Activated CD4-positive, alpha-beta memory T cell treated with anti-CD3 and anti-CD28 coated beads, Interleukin-2, amount 10 ng/mL, durations not matched to agents 7 days and 5 days (primary cell): ENCODE data around the gene PPM1K. TPM values are rescaled to one million over a fixed set of nuclear protein-coding genes. Genes with fewer than 3 reads are reported as not detected.
A peak's percentile ranks its signal among the peaks of the same experiment; 100 is the strongest.
"Not testable (repeated sequence)": the region's sequence is repeated elsewhere in the genome, so short reads cannot be mapped to it uniquely, and the experiment has no call there.

Experiments used
- CTCF ChIA-PET: fragments of 350-600 bp; sonication (Branson Sonifier 250); formaldehyde crosslinking; loops from one replicate; lab custom pipeline; 2021; ENCODE audit warnings: antibody characterized with exemption, inconsistent platforms; lab: Charles Lee
- POLR2A ChIA-PET: fragments of 350-600 bp; sonication (Branson Sonifier 250); formaldehyde crosslinking; loops from one replicate; lab custom pipeline; 2021; ENCODE audit warnings: antibody characterized with exemption; lab: Charles Lee
- DNase-seq: peaks from one replicate; pipeline ENCODE4 v3.0.0-alpha.2; 2020
- H3K27ac Mint-ChIP-seq: one replicate; pipeline ENCODE4 v1.8.0; 2021; ENCODE audit warnings: mild to moderate bottlenecking, mixed read lengths
- H3K27me3 Mint-ChIP-seq: one replicate; pipeline ENCODE4 v1.8.0; 2021; ENCODE audit warnings: mixed read lengths
- H3K36me3 Mint-ChIP-seq: one replicate; pipeline ENCODE4 v1.8.0; 2021; ENCODE audit warnings: low read depth, mixed read lengths
- H3K4me1 Mint-ChIP-seq: one replicate; pipeline ENCODE4 v1.8.0; 2021; ENCODE audit warnings: mixed read lengths
- H3K4me3 Mint-ChIP-seq: one replicate; pipeline ENCODE4 v1.8.0; 2021; ENCODE audit warnings: mild to moderate bottlenecking, mixed read lengths
- H3K9me3 Mint-ChIP-seq: one replicate; pipeline ENCODE4 v1.8.0; 2021; ENCODE audit warnings: mixed read lengths
- total RNA-seq, 2 experiments: library from RNA; stranded (reverse); gene quantifications; one replicate each; pipeline ENCODE4 v1.2.3, GENCODE V29; 2021

The PPM1K gene
- total RNA-seq, result 100 to 1,000 TPM in 1 of 2 experiments, 10 to 100 TPM in 1; 96.9 to 101 TPM

DNA sequence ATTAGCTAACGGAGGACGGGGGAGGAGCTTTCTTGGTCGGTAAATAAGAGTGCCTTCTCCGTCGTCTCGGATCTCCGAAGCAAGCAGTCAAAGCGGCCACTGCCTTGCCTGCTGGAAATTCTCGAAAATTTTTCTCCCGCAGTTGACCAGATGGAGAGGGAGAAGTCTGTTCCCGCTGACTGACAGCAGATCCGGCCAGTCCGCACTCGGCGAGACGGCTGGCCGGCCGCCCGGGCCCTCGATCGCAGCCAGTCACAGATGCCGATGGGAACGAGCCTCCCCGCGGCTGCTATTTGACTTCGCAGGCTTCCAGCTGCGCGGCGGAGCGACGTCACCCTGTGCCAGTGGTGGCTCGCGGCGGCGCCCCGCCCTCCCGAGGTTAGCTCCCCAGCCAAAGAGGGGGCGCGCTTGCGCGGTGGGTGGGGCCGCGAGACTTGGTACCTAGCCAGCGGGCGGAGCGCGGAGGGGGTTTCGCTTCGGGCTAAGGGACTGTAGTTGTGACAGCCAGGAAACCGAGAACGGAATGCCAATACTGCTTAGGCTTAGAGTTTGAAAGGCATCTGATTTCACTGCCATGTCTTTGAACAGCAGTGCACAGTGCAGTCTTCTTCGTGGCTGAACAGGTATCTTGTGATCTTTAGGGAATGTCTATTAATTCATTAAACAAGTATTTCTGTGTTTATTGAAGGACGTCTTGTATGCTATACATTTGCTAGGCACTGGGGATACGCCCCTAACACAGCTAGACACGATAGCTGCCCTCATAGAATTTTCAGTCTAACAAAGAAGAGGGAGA is at the start of gene PPM1K:
TSS of gene PPM1K (minus strand) at position 123 of the 796 bp plus-strand sequence. CDS start 5,978 bp downstream, outside the sequence.
- CTCF ChIA-PET, result interaction anchor here (0.7 to 4.1 kb wide), 14 partner anchors 15 to 303 kb away, joined by 3 to 27 read pairs (median 6); partner anchors contain the start of genes HERC5 and HERC6
- peaks cover 1% of the 10 kb centered on the region for H3K27me3 Mint-ChIP-seq
- H3K4me1 Mint-ChIP-seq, result peaks cover 50% of the 10 kb centered on the region
- DNase-seq, result peak; percentile 100
- peak within 1 kb of the TSS; percentile 96 for H3K4me3 Mint-ChIP-seq
- H3K9me3 Mint-ChIP-seq, result peaks cover 2% of the 10 kb centered on the region
- POLR2A ChIA-PET, result interaction anchor here (0.7 to 6.4 kb wide), 38 partner anchors 9 to 1065 kb away, joined by 3 to 113 read pairs (median 6); partner anchors contain the start of genes ABCG2, HERC3, HERC5 and HERC6
- H3K36me3 Mint-ChIP-seq, result peaks cover 40% of the 10 kb centered on the region
- H3K27ac Mint-ChIP-seq, result peak within 1 kb of the TSS; percentile 100

DNA sequence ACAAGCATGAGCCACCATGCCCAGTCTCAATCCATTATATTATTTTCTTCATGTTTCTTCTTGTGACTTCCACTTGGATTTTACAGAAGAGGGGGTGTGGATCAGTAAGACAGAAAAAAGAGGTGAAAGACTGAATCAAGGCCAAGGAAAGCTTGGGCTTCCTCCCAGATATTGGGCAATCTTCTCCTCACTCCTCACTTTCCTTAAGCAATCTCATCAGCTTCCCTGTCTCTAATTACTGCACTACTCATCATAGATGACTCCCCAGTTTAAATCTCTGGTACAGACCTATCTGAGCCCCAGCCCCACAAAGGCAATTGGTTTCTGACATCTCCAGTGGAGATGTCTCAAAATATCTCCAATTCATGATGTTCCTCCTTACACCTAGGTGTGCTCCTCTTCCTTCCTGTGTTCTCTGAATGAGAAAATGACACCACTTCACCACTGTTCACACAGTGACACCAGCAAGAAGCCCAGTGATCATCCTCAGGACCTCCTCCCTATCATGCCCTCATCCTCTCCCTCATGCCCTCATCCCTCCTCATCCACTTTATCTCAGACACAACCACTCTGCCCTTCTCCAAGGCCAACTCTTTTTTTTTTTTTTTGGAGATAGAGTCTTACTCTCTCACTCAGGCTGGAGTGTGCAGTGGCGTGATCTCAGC is 49.5 kb upstream of the PPM1K start:
- H3K27me3 Mint-ChIP-seq, result peaks cover 12% of the 10 kb centered on the region
- peaks cover 2% of the 10 kb centered on the region for H3K36me3 Mint-ChIP-seq
- H3K9me3 Mint-ChIP-seq, result peaks cover 2% of the 10 kb centered on the region
- H3K4me3 Mint-ChIP-seq, result no peak overlapping the region
- DNase-seq, result no peak
- POLR2A ChIA-PET, result interaction anchor here (1.4 kb wide), 1 partner anchor 50 kb away, joined by 4 read pairs; no protein-coding TSS in a partner anchor
- H3K4me1 Mint-ChIP-seq, result peaks cover 15% of the 10 kb centered on the region
- peak overlapping the region; percentile 11 for H3K27ac Mint-ChIP-seq
- CTCF ChIA-PET, result no interaction called here

DNA sequence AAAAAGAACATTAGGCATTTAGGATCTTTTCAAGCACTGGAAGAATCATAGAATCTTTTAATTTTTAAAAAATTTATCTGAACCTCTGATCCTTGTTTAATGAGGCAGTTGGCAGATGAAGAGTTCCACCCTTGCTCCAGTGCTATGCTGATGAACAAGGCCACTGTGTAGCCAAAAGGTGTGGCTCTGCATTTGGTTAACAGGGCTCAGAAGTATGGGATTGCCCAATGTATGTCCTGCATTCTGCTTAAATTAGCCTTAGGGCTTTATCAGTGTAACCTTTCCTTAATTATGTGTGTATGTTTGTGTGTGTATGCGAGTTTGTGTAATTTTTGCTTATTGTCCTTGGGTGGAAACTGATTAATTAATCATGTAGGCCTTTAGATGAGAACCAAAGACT is 43.3 kb upstream of the PPM1K start:
- POLR2A ChIA-PET, result no interaction called here
- DNase-seq, result no peak
- Mint-ChIP-seq H3K27me3 (peaks cover 12% of the 10 kb centered on the region), H3K27ac (no peak overlapping the region), H3K4me3 (no peak overlapping the region), H3K36me3 (no peaks in the 10 kb centered on the region), H3K4me1 (peaks cover 2% of the 10 kb centered on the region), H3K9me3 (no peaks in the 10 kb centered on the region)
- CTCF ChIA-PET, result no interaction called here

DNA sequence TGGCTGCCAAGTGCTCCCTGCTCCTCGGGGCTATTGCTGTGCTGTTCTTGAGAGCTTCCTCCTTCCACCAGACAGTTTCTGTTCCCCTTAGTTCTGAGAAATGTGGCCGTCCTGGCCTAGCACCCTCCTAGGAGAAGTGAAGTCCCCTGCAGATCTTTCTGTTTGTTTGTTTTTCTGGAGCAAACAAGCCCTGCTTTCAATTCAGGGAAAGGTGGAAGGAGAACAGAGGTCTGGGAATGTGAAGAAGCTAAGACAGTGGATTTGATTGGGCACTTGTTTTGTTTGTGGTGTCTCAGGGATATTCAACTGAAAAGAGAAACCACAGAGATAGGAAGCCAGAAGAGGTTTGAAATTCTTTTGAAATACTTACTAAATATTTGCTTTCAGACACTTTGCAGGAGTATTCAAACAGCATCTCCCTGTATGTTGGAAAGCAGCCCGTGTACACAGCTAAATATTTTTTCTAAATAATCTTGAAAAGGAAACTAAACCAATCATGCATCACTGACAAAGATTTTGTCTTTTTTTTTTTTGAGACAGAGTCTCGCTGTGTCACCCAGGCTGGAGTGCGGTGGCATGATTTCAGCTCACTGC is 36.5 kb upstream of the PPM1K start:
- POLR2A ChIA-PET, result interaction anchor here (0.6 to 3.9 kb wide), 12 partner anchors 11 to 201 kb away, joined by 3 to 113 read pairs (median 5); partner anchors contain the start of genes HERC5, HERC6 and PPM1K
- peaks cover 12% of the 10 kb centered on the region for H3K36me3 Mint-ChIP-seq
- peak overlapping the region; percentile 75 for H3K4me3 Mint-ChIP-seq
- peak overlapping the region; percentile 96 for H3K27ac Mint-ChIP-seq
- peak; percentile 54 for DNase-seq
- H3K9me3 Mint-ChIP-seq, result peaks cover 4% of the 10 kb centered on the region
- H3K27me3 Mint-ChIP-seq, result no peaks in the 10 kb centered on the region
- CTCF ChIA-PET, result interaction anchor here (0.5 to 2.5 kb wide), 6 partner anchors 29 to 195 kb away, joined by 3 to 14 read pairs (median 3); partner anchors contain the start of genes HERC6 and PPM1K
- peaks cover 30% of the 10 kb centered on the region for H3K4me1 Mint-ChIP-seq

DNA sequence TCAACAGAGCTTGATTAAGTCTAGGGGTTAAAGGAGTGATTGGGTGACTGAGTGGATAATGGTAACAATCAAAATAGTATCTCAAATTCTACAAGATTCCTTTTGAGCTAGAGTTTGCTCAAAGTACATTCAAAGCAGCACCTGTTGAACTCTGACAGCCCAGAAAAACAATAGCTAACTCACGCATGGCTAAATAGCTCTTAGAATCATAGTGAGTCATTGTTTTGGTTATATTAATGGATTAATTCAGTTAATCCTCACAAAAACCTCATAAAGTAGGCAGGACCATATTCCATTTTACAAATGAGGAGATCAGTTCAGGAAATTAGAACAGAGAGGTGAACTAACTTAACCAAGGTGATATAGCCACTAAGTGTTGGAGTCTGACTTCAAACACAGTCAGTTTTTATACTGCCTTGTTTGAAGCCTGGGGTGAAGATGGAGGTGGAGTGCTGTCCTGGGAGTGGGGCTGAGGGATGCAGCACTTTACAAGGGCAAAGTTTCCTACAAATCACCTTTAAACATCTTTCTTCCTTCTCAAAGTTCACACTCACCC is 35.9 kb upstream of the PPM1K start:
- DNase-seq, result no peak
- Mint-ChIP-seq H3K27me3 (no peaks in the 10 kb centered on the region), H3K27ac (peak overlapping the region; percentile 96), H3K36me3 (peaks cover 12% of the 10 kb centered on the region), H3K4me1 (peaks cover 33% of the 10 kb centered on the region), H3K9me3 (peaks cover 4% of the 10 kb centered on the region), H3K4me3 (peak overlapping the region; percentile 75)
- ChIA-PET CTCF (interaction anchor here (1.0 to 2.5 kb wide), 6 partner anchors 28 to 195 kb away, joined by 3 to 14 read pairs (median 3); partner anchors contain the start of genes HERC6 and PPM1K), POLR2A (interaction anchor here (1.0 to 3.9 kb wide), 10 partner anchors 11 to 202 kb away, joined by 3 to 113 read pairs (median 6); partner anchors contain the start of genes HERC5, HERC6 and PPM1K)

DNA sequence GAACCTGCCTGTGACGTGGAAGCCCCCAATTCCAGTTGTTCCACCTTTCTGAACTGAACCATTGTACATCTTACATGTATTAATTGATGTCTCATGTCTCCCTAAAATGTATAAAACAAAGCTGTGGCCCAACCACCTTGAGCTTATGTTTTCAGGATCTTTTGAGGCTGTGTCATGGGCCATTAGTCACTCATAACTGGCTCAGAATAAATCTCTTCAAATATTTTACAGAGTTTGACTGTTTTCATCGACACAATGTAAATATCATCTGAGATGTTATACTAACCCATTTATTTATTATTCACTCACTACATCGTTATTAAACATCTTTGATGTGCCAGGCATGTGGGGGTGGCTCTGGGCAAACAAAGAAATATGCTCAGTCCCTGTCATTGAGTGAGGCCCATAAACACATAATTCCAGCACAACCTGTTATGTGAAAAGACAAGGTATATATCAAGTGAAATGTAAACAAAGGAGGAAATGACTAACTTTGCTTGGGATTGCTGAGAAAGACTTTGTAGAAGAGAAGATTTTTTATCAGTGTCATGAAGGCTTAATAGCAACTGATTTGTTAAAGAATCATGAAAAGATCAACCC is 34.5 kb upstream of the PPM1K start:
- ChIA-PET POLR2A (no interaction called here), CTCF (no interaction called here)
- peaks cover 4% of the 10 kb centered on the region for H3K9me3 Mint-ChIP-seq
- H3K27ac Mint-ChIP-seq, result peak overlapping the region; percentile 16
- DNase-seq, result no peak
- peaks cover 33% of the 10 kb centered on the region for H3K4me1 Mint-ChIP-seq
- peaks cover 12% of the 10 kb centered on the region for H3K36me3 Mint-ChIP-seq
- peak overlapping the region; percentile 1 for H3K4me3 Mint-ChIP-seq
- H3K27me3 Mint-ChIP-seq, result no peaks in the 10 kb centered on the region

DNA sequence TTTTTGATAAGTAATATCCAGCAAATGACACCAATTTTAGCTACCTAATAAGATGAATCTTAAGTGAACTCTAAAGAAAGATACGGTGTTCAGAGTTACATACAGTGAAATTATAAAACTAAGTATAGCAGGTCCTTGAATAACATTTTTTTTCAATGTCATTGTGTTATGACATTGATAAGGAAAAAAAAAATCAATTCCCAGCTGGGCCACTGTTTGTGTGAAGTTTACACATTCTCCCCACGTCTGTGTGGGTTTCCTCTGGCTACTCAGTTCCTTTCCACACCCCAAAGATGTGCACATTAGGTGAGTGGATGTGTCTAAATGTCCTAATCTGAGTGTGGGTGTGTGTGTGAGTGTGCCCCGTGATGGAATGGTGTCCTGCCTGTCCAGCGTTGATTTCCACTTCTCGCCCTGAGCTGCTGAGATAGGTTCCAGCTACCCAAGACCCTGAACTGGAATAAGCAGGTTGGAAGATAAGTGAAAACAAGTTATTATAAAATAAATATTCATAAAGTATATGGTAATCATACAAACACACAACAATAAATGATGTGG is 31.2 kb upstream of the PPM1K start:
- peaks cover 15% of the 10 kb centered on the region for H3K27me3 Mint-ChIP-seq
- H3K4me3 Mint-ChIP-seq, result no peak overlapping the region
- ChIA-PET POLR2A (interaction anchor here (0.6 to 2.5 kb wide), 2 partner anchors 31 to 147 kb away, joined by 3 to 10 read pairs; partner anchors contain the start of gene PPM1K), CTCF (no interaction called here)
- H3K4me1 Mint-ChIP-seq, result peaks cover 23% of the 10 kb centered on the region
- H3K9me3 Mint-ChIP-seq, result peaks cover 17% of the 10 kb centered on the region
- peaks cover 29% of the 10 kb centered on the region for H3K36me3 Mint-ChIP-seq
- DNase-seq, result no peak
- H3K27ac Mint-ChIP-seq, result no peak overlapping the region

DNA sequence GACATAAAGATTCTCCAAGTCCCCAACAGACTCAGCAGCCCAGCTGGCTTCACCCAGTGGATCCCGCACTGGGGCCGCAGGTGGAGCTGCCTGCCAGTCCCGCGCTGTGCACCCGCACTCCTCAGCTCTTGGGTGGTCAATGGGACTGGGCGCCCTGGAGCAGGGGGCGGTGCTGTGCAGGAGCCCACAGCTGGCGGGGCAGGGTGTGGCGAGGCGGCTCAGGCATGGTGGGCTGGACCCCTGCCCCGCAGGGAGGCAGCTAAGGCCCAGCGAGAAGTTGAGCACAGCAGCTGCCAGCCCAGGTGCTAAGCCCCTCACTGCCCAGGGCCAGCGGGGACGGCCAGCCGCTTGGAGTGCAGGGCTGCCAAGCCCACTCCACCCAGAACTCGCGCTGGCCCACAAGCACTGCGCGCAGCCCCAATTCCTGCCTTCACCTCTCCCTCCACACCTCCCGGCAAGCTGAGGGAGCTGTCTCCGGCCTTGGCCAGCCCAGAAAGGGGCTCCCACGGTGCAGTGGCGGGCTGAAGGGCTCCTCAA is 28.8 kb upstream of the PPM1K start:
- CTCF ChIA-PET, result interaction anchor here (1.4 kb wide), 1 partner anchor 16 kb away, joined by 3 read pairs; no protein-coding TSS in a partner anchor
- H3K4me3 Mint-ChIP-seq, DNase-seq, H3K4me1 Mint-ChIP-seq, H3K27ac Mint-ChIP-seq: not testable (repeated sequence)
- H3K27me3 Mint-ChIP-seq, result peaks cover 38% of the 10 kb centered on the region
- POLR2A ChIA-PET, result interaction anchor here (2.5 kb wide), 1 partner anchor 29 kb away, joined by 10 read pairs; the partner anchor contains the start of gene PPM1K
- peaks cover 17% of the 10 kb centered on the region for H3K36me3 Mint-ChIP-seq
- H3K9me3 Mint-ChIP-seq, result peaks cover 13% of the 10 kb centered on the region

DNA sequence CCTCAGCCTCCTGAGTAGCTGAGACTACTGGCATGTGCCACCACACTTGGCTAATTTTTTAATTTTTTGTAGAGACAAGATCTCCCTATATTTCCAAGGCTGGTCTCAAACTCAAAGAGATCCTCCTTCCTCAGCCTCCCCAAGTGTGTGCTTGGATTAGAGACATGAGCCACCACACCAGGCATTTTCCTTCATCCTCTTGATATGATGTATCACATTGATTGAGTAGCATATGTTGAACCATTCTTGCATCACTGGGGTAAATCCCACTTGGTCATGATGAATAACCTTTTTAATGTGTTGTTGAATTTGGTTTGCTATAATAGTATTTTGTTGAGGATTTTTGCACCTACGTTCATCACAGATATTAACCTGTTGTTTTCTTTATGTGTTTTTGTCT is 24.2 kb upstream of the PPM1K start:
- POLR2A ChIA-PET, result no interaction called here
- CTCF ChIA-PET, result no interaction called here

DNA sequence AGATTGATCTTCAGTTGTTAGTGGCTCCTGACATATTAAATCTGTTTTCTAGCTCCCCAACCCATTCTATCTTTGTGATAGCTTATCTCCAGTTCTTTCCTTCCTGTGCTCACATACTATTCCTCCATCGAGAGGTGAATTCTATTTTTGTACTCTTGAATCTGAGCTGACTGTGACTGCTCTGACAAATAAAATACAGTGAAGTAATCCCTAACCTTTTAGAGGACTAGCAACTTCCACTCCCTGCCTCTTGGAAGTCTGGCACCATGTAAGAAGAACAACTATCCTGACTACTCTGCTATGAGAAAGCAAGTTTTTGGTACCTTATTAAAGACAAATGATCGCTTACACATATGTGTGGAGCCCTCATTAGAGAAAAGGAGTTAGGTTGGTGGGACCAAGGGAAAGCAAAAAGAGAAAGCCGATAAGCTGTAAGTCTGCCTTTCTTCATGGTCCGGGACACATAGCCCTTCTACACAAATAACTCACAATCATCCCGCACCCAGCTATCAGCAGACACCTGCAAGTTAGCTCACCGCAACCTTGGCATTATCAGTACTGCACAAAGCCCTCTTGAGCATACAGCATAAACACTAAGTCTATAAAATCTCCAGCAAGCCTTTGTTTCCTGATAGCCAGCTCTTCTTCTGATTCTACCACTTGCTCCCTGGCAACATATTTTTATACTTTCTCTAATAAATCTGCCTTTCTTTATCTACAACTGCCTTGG is 13.5 kb upstream of the PPM1K start:
- Mint-ChIP-seq H3K4me3 (no peak overlapping the region), H3K4me1 (no peaks in the 10 kb centered on the region), H3K9me3 (no peaks in the 10 kb centered on the region), H3K27me3 (no peaks in the 10 kb centered on the region), H3K27ac (no peak overlapping the region), H3K36me3 (no peaks in the 10 kb centered on the region)
- ChIA-PET CTCF (interaction anchor here (1.1 to 1.2 kb wide), 2 partner anchors 16 to 217 kb away, joined by 3 read pairs; no protein-coding TSS in a partner anchor), POLR2A (interaction anchor here (2.1 kb wide), 1 partner anchor 13 kb away, joined by 14 read pairs; the partner anchor contains the start of gene PPM1K)
- no peak for DNase-seq

More for the DNA sequence above, 24.2 kb upstream of the PPM1K start:
- Mint-ChIP-seq H3K27ac (no peak overlapping the region), H3K4me1 (no peaks in the 10 kb centered on the region), H3K9me3 (peaks cover 13% of the 10 kb centered on the region), H3K27me3 (peaks cover 44% of the 10 kb centered on the region), H3K36me3 (peaks cover 17% of the 10 kb centered on the region), H3K4me3 (no peak overlapping the region)
- DNase-seq, result no peak

DNA sequence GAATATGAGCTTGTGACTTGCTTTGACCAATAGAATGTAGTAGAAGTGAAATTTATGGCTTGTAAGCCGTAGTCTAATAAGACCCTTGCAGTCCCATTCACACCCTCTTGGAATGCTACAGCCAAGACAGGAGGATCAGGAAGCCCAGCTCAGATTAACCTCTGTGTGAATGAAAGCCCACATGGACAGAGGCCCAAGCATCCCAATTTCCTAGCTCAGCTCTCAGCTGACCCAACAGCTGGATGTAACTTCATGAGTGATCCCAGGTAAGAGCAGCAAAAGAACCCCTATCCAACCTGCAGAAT is 12.8 kb upstream of the PPM1K start:
- no peak for DNase-seq
- no peaks in the 10 kb centered on the region for H3K9me3 Mint-ChIP-seq
- no peaks in the 10 kb centered on the region for H3K36me3 Mint-ChIP-seq
- no peaks in the 10 kb centered on the region for H3K27me3 Mint-ChIP-seq
- ChIA-PET POLR2A (interaction anchor here (2.1 kb wide), 1 partner anchor 12 kb away, joined by 14 read pairs; the partner anchor contains the start of gene PPM1K), CTCF (interaction anchor here (1.1 to 1.2 kb wide), 2 partner anchors 17 to 218 kb away, joined by 3 read pairs; no protein-coding TSS in a partner anchor)
- no peak overlapping the region for H3K4me3 Mint-ChIP-seq
- no peak overlapping the region for H3K27ac Mint-ChIP-seq
- no peaks in the 10 kb centered on the region for H3K4me1 Mint-ChIP-seq
